GM23248 (cell line): ENCODE results near the gene AFM. TPM values are rescaled to one million over a fixed set of nuclear protein-coding genes. Genes with fewer than 3 reads are reported as not detected.

Experiments used
- DNase-seq: peaks from one replicate; pipeline ENCODE4 v3.0.0-alpha.2; 2015
- H2AFZ ChIP-seq: fragments of 200-600 bp; sonication (generic); 2 replicates; pipeline ENCODE4 v1.6.1; 2016; ENCODE audit warnings: antibody characterized with exemption
- H3F3A ChIP-seq: fragments of 200-600 bp; sonication (generic); 2 replicates; pipeline ENCODE4 v1.6.1; 2016; ENCODE audit warnings: mild to moderate bottlenecking, antibody characterized with exemption, mixed run types; ENCODE audit not compliant: insufficient read depth
- H3K27ac ChIP-seq: fragments of 200-600 bp; sonication (generic); 2 replicates; pipeline ENCODE4 v1.5.1; 2016; ENCODE audit warnings: mild to moderate bottlenecking
- H3K27me3 ChIP-seq: fragments of 200-600 bp; sonication (generic); replicated peaks from 2 replicates; pipeline ENCODE4 v1.6.1; 2016; ENCODE audit warnings: mild to moderate bottlenecking; ENCODE audit not compliant: insufficient read depth
- H3K36me3 ChIP-seq: fragments of 200-600 bp; sonication (generic); 2 replicates; pipeline ENCODE4 v1.6.1; 2016; ENCODE audit warnings: low read depth, mild to moderate bottlenecking
- H3K4me1 ChIP-seq: fragments of 200-600 bp; sonication (generic); 2 replicates; pipeline ENCODE4 v1.6.1; 2016; ENCODE audit warnings: mild to moderate bottlenecking; ENCODE audit not compliant: insufficient read depth
- H3K4me2 ChIP-seq: fragments of 200-600 bp; sonication (generic); one replicate; pipeline ENCODE4 v1.6.1; 2016; ENCODE audit warnings: mild to moderate bottlenecking; ENCODE audit not compliant: unreplicated experiment
- H3K4me3 ChIP-seq: fragments of 200-600 bp; sonication (generic); 2 replicates; pipeline ENCODE4 v1.5.1; 2016; ENCODE audit warnings: mild to moderate bottlenecking
- H3K79me2 ChIP-seq: fragments of 200-600 bp; sonication (generic); 2 replicates; pipeline ENCODE4 v1.6.1; 2016; ENCODE audit warnings: mild to moderate bottlenecking; ENCODE audit not compliant: insufficient read depth
- H3K9ac ChIP-seq: fragments of 200-600 bp; sonication (generic); 2 replicates; pipeline ENCODE4 v1.6.1; 2016; ENCODE audit warnings: mild to moderate bottlenecking
- H3K9me2 ChIP-seq: fragments of 200-600 bp; sonication (generic); 2 replicates; pipeline ENCODE4 v1.6.1; 2016; ENCODE audit warnings: mixed run types, mild to moderate bottlenecking, moderate library complexity; ENCODE audit not compliant: insufficient read depth
- H3K9me3 ChIP-seq: fragments of 200-600 bp; sonication (generic); one replicate; pipeline ENCODE4 v1.6.1; 2017; ENCODE audit warnings: low read depth
- H4K20me1 ChIP-seq: fragments of 200-600 bp; sonication (generic); 2 replicates; pipeline ENCODE4 v1.6.0; 2016; ENCODE audit not compliant: insufficient read depth
- EZH2 ChIP-seq: fragments of 200-600 bp; sonication (generic); IDR thresholded peaks from 2 replicates; pipeline ENCODE4 v1.6.1; 2018; ENCODE audit warnings: antibody characterized with exemption, mild to moderate bottlenecking; ENCODE audit not compliant: insufficient read depth, poor library complexity, severe bottlenecking
- EZH2phosphoT487 ChIP-seq: fragments of 200-600 bp; sonication (generic); IDR thresholded peaks from 2 replicates; pipeline ENCODE4 v1.6.1; 2018; ENCODE audit warnings: antibody characterized with exemption, moderate library complexity, mild to moderate bottlenecking, low read depth; ENCODE audit not compliant: insufficient read depth
- WGBS, 2 experiments: methylation state at CpG; one replicate each; pipeline ENCODE4 v1.1.6; 2015 to 2017; ENCODE audit warnings: low lambda C conversion rate in 2 of 2, low coverage in 1 of 2; ENCODE audit errors: missing lambda C conversion rate in 2 of 2; 5-methylcytosine and 5-hydroxymethylcytosine counted together
- in situ Hi-C: fragments of 300-500 bp; cut with MboI; formaldehyde crosslinking; loops from 2 replicates; pipeline ENCODE4 v1.15.0; 2020
- polyA plus RNA-seq: library from polyadenylated mRNA; unstranded; fragments of >200 nt; fragmentation: Nextera tagmentation; extraction: Ambion mirVana; gene quantifications from 2 replicates; pipeline ENCODE4 v1.2.1, GENCODE V29; 2016
- total RNA-seq: library from RNA; depleted of rRNA; stranded (reverse); fragments of >200 nt; shearing (Covaris generic); gene quantifications from 2 replicates; pipeline ENCODE4 v1.2.3, GENCODE V29; 2014

The AFM gene
- total and polyA plus RNA-seq, 2 experiments from 2014 or later = not detected

- Histone ChIP-seq H3K4me1 (no peaks in the 10 kb centered on the region), H3K27me3 (peaks cover 7% of the 10 kb centered on the region; the same call in 1 of the 2 replicates), H3F3A (no peaks in the 10 kb centered on the region), H3K27ac (no peak overlapping the region), H3K9me3 (no peaks in the 10 kb centered on the region), H3K4me3 (no peak overlapping the region), H3K36me3 (no peaks in the 10 kb centered on the region), H2AFZ (no peak overlapping the region), H3K4me2 (no peak overlapping the region), H4K20me1 (no peaks in the 10 kb centered on the region), H3K79me2 (no peaks in the 10 kb centered on the region), H3K9me2 (no peaks in the 10 kb centered on the region), H3K9ac (no peak overlapping the region)
- 29 to 31% methylated on average over 3 of the region's 3 CpGs for WGBS, 2 experiments
- peak; percentile 47 for DNase-seq
- in situ Hi-C loops = no loop called here
- TF ChIP-seq EZH2phosphoT487 (no peak), EZH2 (no peak)
Observed at GRCh38 chr4:73434311-73434710, 47.2 kb upstream of the AFM start.

- Histone ChIP-seq H3K27ac (no peak within 1 kb of the TSS), H3K4me1 (no peaks in the 10 kb centered on the region), H3K9me2 (no peaks in the 10 kb centered on the region), H3F3A (no peaks in the 10 kb centered on the region), H3K27me3 (peaks cover 7% of the 10 kb centered on the region; the same call in 1 of the 2 replicates), H3K9me3 (no peaks in the 10 kb centered on the region), H3K9ac (no peak within 1 kb of the TSS), H3K4me3 (no peak within 1 kb of the TSS), H3K4me2 (no peak within 1 kb of the TSS), H2AFZ (no peak within 1 kb of the TSS), H3K36me3 (no peaks in the 10 kb centered on the region), H3K79me2 (no peaks in the 10 kb centered on the region), H4K20me1 (no peaks in the 10 kb centered on the region)
- DNase-seq = no peak
- no peak for TF ChIP-seq EZH2phosphoT487
- no peak for TF ChIP-seq EZH2
- WGBS, 2 experiments = 85 to 87% methylated on average over 1 of the region's 1 CpG
- in situ Hi-C loops = no loop called here
Observed at GRCh38 chr4:73435984-73436383, 45.6 kb upstream of the AFM start, which contains the start of gene AFP. TSS of gene AFP (plus strand) at chr4:73436221. CDS start at chr4:73436263, 42 bp downstream.

- Histone ChIP-seq H3K79me2 (no peaks in the 10 kb centered on the region), H3K9me3 (no peaks in the 10 kb centered on the region), H2AFZ (no peak overlapping the region), H3K9me2 (no peaks in the 10 kb centered on the region), H3K27me3 (peaks cover 2% of the 10 kb centered on the region; the same call in 1 of the 2 replicates), H3K36me3 (no peaks in the 10 kb centered on the region), H3K4me1 (no peaks in the 10 kb centered on the region), H3K9ac (no peak overlapping the region), H3K4me2 (no peak overlapping the region), H4K20me1 (no peaks in the 10 kb centered on the region), H3K4me3 (no peak overlapping the region), H3K27ac (no peak overlapping the region), H3F3A (no peaks in the 10 kb centered on the region)
- no peak for TF ChIP-seq EZH2phosphoT487
- TF ChIP-seq EZH2 = no peak
- 37 to 41% methylated on average over 3 of the region's 3 CpGs for WGBS, 2 experiments
- no peak for DNase-seq
- in situ Hi-C loops = no loop called here
Observed at GRCh38 chr4:73436674-73437557, 44.6 kb upstream of the AFM start.

- no peak overlapping the region for H3K9ac ChIP-seq
- no peaks in the 10 kb centered on the region for H3K36me3 ChIP-seq
- no peak overlapping the region for H3K4me2 ChIP-seq
- H3K9me2 ChIP-seq = no peaks in the 10 kb centered on the region
- no peak for DNase-seq
- H3K79me2 ChIP-seq = no peaks in the 10 kb centered on the region
- no peaks in the 10 kb centered on the region for H3K27me3 ChIP-seq
- no peaks in the 10 kb centered on the region for H3K4me1 ChIP-seq
- in situ Hi-C loops = no loop called here
- H3F3A ChIP-seq = no peaks in the 10 kb centered on the region
- H4K20me1 ChIP-seq = no peaks in the 10 kb centered on the region
- H3K4me3 ChIP-seq = no peak overlapping the region
- H2AFZ ChIP-seq = no peak overlapping the region
- TF ChIP-seq EZH2phosphoT487 (no peak), EZH2 (no peak)
- no peak overlapping the region for H3K27ac ChIP-seq
- no peaks in the 10 kb centered on the region for H3K9me3 ChIP-seq
Observed at GRCh38 chr4:73437558-73437956, 44.0 kb upstream of the AFM start.
